ENCODE results near the gene BRD1. TPM values are rescaled to one million over a fixed set of nuclear protein-coding genes. Genes with fewer than 3 reads are reported as not detected.
"Not testable (repeated sequence)": the region's sequence is repeated elsewhere in the genome, so short reads cannot be mapped to it uniquely, and the experiment has no call there.

Gene BRD1
- total and polyA plus RNA-seq, 8 donors, result 10.0 to 92.4 (median 30.4) TPM

- intact Hi-C loops (cut with DNase I; ENCODE audit: low total_unique reads), result no loop called here
- TF ChIP-seq EP300 (IDR thresholded peaks at IDR 0.05) (no peak), POLR2AphosphoS5 (IDR thresholded peaks at IDR 0.05) (no peak), CTCF (IDR thresholded peaks at IDR 0.05) (no peak), POLR2A (IDR thresholded peaks at IDR 0.05) (no peak)
- Histone ChIP-seq H3K4me3 (no peak overlapping the region), H3K27me3 (no peaks in the 10 kb centered on the region), H3K27ac (no peak overlapping the region), H3K4me1 (peaks cover 17 to 63% (median 42%) of the 10 kb centered on the region in 4 donors), H3K36me3 (peaks cover 31 to 87% (median 73%) of the 10 kb centered on the region in 4 donors), H3K9me3 (no peaks in the 10 kb centered on the region)
- DNase-seq, result no peak
- whole genome bisulfite sequencing, 5 donors, result 88 to 97% (median 90%) methylated on average over 6 to 15 of the region's 15 CpGs
Measured at GRCh38 chr22:49784630-49784971, 43.1 kb downstream of the BRD1 start.

GRCh38 chr22:49783926-49784629 lies 43.6 kb downstream of the BRD1 start:
- intact Hi-C loops (cut with DNase I; ENCODE audit: low total_unique reads), result no loop called here
- no peak overlapping the region for H3K27ac ChIP-seq
- no peak for TF ChIP-seq POLR2A (IDR thresholded peaks at IDR 0.05)
- TF ChIP-seq POLR2AphosphoS5 (IDR thresholded peaks at IDR 0.05), result no peak
- no peak for TF ChIP-seq EP300 (IDR thresholded peaks at IDR 0.05)
- TF ChIP-seq CTCF (IDR thresholded peaks at IDR 0.05), result no peak
- H3K36me3 ChIP-seq, result peaks cover 31 to 89% (median 78%) of the 10 kb centered on the region in 4 donors
- no peaks in the 10 kb centered on the region for H3K9me3 ChIP-seq
- no peak for DNase-seq
- peaks cover 11 to 60% (median 38%) of the 10 kb centered on the region in 4 donors for H3K4me1 ChIP-seq
- 89 to 95% (median 92%) methylated on average over 45 to 47 of the region's 47 CpGs for WGBS, 5 donors
- no peaks in the 10 kb centered on the region for H3K27me3 ChIP-seq
- H3K4me3 ChIP-seq, result no peak overlapping the region

- no peak overlapping the region for H3K4me3 ChIP-seq
- intact Hi-C loops (cut with DNase I; ENCODE audit: low total_unique reads), result no loop called here
- TF ChIP-seq EP300 (IDR thresholded peaks at IDR 0.05) (no peak), POLR2AphosphoS5 (IDR thresholded peaks at IDR 0.05) (no peak), POLR2A (IDR thresholded peaks at IDR 0.05) (no peak), CTCF (IDR thresholded peaks at IDR 0.05) (no peak)
- 90 to 94% (median 93%) methylated on average over 12 to 27 of the region's 29 CpGs for WGBS, 5 donors
- no peak for DNase-seq
- peaks cover 2 to 51% (median 29%) of the 10 kb centered on the region in 4 donors for H3K4me1 ChIP-seq
- H3K36me3 ChIP-seq, result peaks cover 31 to 94% (median 84%) of the 10 kb centered on the region in 4 donors
- no peaks in the 10 kb centered on the region for H3K9me3 ChIP-seq
- no peaks in the 10 kb centered on the region for H3K27me3 ChIP-seq
- no peak overlapping the region for H3K27ac ChIP-seq
Measured at GRCh38 chr22:49783036-49783746, 44.5 kb downstream of the BRD1 start.

- H3K27ac ChIP-seq; H3K27me3 ChIP-seq; intact Hi-C loops (cut with DNase I; ENCODE audit: low total_unique reads); H3K9me3 ChIP-seq; DNase-seq; H3K4me3 ChIP-seq: not testable (repeated sequence)
- WGBS, 5 donors, result 95 to 98% (median 95%) methylated on average over 7 to 21 of the region's 21 CpGs
- H3K4me1 ChIP-seq, result peaks cover 0 to 46% (median 27%) of the 10 kb centered on the region in 4 donors
- H3K36me3 ChIP-seq, result peaks cover 40 to 94% (median 86%) of the 10 kb centered on the region in 4 donors
Measured at GRCh38 chr22:49781886-49782285, 45.8 kb downstream of the BRD1 start.
